GM18909 (cell line): ENCODE results near the gene DYNC2I2.

Experiments used
- ATAC-seq: cut with Tn5 transposase; IDR thresholded peaks from one replicate; pipeline ENCODE4 v1.9.1; 2021; ENCODE audit warnings: mild to moderate bottlenecking; ENCODE audit not compliant: unreplicated experiment, poor library complexity

DYNC2I2 gene

DNA sequence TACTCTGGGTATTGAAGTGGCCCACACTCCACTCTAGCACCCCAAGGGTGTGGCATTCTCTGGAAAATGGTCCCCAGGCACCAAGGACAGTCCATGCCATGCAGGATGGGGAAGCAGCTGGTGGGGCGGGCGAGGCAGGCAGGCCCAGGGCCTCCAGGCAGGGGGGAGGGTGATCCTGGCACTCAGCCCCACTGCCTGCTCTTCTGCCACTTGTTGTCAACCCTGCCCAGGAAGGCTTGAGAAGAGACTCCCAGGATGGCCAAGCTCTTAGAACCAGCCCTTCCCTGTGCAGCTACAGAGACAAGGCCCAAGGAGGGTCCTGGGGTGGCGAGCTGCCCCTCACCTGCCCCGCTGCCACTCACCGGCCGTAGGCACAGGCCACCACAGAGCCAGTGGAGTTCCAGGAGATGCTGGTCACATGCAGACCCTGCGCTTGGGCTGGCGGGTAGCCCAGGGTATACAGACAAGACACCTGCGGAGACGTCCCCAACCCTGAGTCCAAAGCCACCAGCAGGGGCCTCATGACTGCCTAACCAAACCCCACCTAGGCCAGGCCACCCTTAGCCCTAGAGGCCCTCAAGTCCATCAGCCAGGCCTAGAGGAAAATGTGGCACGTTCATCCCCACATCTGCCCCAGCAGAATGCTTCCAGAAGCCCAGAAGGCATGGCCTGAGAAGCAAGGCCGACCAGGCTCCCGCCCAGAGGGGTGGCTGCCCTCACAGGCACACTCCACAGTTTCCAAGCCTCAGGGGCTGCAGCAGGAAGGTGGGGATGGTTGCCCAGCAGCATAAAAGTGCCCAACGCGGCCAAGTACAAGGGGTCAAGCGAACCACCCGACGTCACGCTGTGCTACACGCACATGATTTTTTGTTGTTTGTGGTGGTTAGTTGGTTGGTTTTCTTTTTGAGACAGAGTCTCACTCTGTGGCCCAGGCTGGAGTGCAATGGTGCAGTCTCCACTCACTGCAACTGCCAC is 19.8 kb downstream of the DYNC2I2 start:
- ATAC-seq = no peak

DNA sequence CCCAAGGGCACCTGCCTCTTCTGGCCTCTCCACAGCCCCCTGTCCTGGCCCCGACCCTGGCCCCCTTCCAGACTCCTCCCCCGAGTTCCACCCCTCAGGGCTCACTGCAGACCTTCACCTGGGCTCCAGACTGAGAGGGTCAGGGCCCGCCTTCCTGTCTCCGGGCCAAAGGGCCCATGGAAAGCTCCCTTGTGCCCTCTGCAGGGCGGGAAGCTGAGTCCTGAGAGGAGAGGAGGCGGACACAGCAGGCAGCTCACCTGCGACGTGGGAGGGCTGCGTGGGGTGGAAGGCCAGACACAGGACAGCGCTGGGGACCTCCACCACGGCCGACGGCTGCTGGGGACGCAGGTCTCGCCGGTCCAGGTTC is 20.6 kb downstream of the DYNC2I2 start:
- no peak for ATAC-seq

DNA sequence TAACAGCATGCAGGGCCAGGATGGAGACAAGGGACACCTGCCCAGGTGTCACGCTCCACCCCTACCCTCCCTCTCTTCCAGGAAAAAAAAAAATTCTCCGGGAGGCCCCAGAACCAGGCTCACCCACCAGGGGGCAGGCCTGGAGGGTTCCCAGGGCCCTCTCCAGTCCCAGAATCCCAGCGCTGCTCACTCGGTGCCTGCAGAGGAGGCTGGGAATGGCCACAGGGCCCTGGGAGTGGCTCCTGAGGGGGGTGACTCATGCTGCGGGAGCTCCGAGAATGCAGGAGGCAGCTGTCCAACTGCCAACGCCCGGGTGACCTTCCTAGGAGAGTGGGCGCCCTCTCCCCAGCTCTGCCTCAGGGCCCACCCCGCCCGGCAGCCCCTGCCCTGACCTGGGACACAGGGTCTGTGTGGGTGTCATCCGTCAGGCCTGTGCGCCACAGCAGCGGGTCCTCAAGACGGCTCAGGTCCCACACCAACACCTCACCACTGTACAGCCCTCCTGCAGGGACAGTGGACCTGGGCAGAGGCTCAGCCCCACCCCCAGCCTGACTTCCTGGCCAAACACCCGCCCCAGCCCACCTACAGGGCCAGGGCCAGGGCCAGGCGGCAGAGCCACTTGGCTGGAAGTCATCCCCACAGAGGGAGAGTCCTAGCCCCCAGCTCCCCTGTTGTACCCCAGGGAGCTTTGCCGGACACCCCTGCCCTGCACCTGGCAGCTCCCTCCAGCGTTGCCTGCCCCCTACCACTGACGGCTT is 21.2 kb downstream of the DYNC2I2 start:
- no peak for ATAC-seq

DNA sequence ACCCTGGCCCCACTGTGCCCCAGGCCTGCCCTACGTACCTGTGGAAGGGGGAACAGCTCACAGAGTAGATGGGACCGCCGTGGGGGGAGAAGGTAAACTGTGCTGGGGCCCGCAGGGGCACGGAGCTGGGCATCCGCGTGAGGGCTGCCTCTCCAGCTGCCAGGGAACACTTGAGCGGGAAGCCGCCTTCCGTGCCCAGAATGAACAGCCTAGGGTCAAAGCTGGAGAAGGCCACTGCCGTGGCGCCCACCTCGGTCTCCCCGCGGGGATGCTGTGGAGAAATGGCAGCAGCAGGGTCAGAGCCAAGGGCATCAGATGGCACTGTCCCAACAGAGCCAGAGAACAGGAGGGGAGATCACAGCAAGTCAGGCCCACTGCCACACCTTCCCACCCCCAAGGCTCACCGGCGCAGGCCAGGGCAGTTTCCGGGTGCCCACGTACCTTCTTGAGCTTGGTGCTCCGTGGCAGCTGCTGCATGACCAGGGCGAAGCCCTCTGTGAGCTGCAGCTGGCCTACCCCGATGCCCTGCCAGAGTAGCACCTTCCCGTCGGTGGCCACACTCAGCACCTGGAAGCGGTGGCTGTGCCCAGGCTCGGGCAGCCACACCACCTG is 21.9 kb downstream of the DYNC2I2 start:
- ATAC-seq = no peak

DNA sequence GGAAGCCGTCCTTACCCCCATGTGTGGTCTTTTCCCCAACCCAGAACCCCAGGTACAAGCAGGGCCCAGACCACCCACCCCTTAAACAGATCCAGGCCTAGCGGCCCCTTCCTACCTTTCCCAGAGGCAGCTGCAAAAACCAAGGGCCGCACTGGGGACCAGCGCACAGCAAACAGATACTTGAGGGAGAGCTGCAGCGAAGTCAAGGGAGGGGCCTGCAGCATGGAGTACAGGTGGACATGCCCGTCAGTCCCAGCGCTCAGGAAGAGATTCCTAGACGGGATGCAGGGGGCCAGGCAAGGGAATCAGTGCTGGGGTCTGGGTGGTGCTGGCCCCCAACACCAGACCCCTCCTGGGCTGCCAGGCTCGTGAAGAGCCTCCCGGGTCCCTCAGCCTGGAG is 22.5 kb downstream of the DYNC2I2 start:
- ATAC-seq = no peak

DNA sequence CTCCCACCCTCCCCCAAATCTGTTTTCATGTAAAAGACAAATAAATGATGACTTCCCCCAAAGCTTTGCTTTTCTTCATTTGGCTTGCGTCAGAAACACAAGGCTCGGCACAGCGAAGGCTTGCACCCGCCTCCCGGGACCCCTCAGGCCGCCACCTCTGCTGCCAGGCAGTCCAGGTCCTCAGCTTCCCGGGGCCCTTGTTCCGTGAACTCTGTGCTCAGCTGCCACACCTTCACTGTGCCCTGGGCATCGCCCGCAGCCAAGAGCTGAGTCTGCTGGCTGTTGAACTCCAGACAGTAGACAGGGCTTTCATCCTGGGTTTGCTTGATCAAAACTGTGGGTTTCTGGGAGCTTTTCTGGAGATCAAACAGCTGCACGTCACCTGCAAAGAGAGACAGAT is 23.0 kb downstream of the DYNC2I2 start:
- no peak for ATAC-seq

DNA sequence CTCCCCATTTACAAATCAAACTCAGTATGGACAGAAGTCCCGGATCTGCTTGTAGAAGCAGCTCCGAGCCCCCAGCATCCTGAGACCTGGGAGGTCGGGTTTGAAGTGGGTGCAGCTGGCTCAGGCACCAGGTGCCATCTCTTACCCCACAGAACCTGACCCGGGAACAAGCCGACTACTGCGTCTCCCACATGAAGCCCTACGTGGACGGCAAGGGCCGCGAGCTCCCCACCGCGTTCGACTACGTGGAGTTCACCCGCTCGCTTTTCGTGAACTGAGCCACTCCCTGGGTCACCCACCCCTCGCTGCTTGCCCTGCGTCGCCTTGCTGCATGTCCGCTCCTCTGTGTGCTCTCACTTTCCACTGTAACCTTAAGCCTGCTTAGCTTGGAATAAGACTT is 23.6 kb downstream of the DYNC2I2 start:
- no peak for ATAC-seq

DNA sequence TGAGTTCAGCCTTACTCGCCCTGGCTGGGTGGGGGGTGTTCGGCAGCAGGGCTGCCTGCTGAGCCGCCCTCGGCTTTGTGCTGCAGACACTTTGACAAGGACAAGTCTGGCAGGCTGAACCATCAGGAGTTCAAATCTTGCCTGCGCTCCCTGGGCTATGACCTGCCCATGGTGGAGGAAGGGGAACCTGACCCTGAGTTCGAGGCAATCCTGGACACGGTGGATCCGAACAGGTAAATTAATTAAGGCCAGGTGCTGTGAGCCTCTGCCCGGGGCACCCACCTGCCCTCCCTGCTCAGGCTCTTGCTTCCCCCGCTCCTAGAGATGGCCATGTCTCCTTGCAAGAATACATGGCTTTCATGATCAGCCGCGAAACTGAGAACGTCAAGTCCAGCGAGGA is 24.2 kb downstream of the DYNC2I2 start:
- no peak for ATAC-seq

DNA sequence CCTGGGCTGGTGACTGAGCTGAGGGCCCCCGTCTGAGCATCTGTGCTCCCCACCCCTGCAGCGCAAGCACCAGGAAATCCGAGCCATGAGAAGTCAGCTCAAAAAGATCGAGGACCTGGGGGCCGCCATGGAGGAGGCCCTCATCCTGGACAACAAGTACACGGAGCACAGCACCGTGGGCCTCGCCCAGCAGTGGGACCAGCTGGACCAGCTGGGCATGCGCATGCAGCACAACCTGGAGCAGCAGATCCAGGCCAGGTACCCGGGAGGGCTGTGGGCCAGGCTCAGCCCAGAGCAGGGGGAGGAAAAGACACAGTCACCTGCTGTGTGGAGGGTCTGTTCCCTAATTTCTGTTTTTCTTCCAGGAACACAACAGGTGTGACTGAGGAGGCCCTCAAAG is 24.6 kb downstream of the DYNC2I2 start:
- ATAC-seq = no peak

DNA sequence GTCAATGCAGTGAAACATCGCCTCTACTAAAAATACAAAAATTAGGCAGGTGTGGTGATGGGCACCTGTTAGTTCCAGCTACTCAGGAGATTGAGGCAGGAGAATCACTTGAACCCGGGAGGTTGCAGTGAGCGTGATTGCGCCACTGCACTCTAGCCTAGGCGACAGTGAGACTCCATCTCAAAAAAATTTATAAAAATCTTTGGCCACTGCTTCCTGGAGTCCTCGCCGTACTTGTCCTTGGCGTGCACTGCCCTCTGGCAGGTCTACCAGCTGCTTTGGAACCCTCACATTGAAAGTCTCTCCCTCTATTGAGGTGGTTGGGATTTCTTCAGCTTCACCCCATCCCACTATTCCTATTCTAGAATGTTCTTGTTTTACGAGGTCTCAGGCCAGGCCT is 25.0 kb downstream of the DYNC2I2 start:
- no peak for ATAC-seq

DNA sequence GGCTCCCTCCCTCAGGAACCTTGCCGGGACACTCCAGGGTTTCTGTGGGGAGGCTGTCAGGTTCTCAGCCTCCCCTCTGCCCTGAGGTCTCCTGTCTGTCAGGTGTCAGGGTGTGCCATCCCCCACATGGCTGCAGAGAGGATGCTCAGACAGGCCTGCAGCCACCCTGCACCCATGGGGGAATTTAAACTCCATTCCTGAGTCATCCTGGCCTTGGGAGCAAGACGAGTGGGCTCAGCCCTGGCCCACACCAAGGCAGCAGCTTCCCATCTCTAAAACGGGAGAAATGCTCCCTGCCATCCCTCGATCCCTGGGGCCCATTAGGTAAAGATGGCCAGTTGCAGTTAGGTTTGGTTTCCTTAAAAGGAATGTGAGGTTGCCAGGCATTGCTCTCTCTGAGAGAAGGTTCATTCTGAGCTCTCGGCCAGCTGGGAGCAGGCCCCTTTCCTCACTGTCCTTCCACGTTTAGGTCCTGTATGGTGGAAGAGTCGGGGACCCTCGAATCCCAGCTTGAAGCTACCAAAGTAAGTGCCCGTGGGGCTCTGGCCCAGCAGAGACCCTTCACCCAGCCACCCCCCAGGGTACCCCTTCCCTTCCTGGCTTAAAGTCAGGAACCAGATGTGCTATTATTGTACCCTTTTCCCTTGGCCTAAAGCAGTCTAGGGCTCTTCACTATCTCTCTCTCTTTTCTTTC is 26.6 kb downstream of the DYNC2I2 start:
- no peak for ATAC-seq

DNA sequence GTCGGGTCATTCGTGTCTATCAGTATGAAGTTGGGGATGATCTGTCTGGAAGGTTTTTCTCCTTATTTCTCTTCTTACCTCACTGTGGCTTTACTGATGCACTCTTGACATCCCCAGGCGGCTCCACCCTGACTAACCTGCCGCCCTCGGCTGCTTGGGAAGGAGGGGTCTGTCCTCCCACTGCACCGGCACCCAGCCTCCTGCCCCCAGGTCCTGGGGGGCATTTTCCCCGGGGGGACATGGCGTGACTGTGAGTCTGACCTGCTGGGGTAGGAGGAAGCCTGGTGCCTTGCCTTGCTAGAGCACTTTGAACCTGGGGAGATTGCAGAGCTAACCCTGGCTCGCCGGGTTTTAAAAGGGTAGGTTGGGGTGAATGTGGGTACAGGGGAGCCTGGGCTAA is 27.5 kb downstream of the DYNC2I2 start:
- ATAC-seq = no peak

DNA sequence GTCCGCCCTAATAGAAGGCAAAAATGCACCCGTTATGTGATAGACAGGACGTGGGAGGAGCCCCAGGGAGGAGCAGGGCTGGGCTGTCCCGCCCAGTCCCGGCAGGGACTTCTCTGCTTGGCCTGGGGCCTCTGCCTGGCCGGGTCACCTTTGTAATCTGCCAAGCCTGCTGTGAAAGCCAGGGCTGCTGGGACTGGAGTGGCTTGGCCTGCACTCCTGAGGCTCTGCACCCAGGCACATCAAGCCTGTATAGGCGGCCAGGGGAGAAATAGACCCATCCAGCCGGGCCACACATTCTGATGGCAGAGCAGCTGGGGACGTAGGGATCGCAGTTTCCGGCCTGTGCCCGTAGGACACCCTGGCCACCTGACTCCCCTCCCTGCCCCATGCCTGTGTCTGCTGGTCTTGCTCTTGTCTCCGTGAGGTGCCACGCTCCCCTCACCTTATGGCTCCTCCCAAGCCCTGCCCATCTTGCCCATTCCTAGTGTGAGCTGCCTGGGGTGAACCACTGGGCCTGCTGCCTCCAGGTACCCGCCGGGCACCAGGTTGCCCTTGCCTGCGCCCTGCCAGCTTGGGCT is 28.1 kb downstream of the DYNC2I2 start:
- ATAC-seq = no peak

DNA sequence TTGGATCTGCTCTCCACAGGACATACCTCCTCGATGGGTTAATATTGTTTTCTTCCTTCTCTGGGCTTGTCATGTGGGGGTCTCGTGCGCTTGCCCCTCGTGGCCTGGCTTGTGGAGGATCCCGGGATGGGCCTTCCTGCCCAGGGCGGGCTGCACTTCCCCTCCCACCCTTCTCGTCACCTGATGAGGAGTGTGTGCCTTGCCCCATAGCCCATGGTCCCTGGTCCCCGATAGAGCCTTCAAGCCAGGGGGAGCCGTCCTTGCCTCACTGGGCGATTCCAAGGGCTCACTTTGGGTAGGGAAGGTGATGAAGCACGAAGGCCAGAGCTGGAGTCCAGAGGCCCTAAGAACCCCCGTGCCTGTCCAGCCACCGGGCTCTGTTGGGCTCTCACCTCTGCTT is 28.7 kb downstream of the DYNC2I2 start:
- no peak for ATAC-seq

DNA sequence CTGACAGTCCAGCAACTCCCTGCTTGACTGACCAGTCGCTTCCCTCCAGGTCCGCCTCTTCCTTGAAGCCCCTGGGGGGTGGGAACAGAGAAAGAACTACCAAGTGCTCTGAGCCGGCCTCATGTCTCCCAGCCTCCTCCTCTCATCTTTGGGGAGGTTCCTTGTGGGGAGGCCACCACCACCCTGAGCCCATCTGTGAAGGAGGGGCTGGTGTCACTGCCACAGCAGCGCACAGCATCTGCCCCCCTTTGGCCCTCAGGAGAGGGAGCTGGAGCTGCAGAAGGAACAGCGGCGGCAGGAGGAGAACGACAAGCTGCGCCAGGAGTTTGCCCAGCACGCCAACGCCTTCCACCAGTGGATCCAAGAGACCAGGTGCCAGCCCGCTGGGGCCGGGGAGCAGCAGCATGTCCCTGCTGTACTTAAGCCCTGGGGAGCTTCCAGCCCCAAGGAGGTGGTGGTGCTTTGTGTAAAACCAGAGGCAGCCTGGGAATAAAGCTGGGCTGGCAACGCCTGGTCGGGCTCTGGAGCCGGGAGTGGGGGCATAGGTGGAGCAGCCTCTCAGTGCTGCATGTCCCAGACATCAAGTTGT is 29.4 kb downstream of the DYNC2I2 start:
- ATAC-seq = no peak

DNA sequence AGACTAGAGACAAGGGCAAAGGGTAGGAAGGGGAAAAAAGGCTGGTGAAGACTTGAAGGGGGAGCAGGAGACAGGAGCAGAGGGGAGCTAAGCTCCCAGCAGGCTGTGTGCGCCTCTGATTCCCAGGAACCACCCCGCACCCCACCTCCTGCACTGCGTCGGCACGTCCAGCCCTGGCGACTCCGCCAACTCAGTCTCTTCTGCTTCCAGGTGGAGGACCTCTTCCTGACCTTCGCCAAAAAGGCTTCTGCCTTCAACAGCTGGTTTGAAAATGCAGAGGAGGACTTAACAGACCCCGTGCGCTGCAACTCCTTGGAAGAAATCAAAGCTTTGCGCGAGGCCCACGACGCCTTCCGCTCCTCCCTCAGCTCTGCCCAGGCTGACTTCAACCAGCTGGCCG is 30.5 kb downstream of the DYNC2I2 start:
- no peak for ATAC-seq

DNA sequence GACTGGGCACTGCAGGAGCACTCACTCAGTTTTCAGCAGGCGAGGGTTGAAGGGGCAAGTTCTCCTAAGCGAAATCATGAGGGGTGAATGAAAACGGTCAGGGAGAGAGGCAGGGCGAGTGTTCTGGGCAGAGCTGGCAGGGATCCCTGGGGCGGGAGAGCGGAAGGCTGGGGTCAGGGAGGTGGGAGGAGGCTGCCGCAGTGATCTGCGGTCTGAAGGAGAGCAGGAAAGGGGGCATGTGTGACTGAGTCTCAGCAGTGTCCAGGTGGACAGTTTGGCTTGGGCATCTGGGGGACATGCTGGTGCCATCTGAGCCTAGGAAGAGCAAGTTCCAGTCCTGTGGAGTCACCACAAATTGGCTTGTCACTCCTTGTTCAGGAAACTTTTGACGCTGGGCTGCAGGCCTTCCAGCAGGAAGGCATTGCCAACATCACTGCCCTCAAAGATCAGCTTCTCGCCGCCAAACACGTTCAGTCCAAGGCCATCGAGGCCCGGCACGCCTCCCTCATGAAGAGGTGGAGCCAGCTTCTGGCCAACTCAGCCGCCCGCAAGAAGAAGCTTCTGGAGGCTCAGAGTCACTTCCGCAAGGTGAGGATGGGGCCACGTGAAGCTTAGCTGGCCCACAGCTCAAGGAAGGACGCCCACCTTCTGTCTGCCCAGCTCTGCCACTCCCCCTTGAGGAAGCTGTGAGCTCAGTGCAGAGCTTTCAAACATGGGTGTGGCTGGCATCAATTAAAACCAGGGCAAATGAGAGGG is 31.1 kb downstream of the DYNC2I2 start:
- no peak for ATAC-seq

DNA sequence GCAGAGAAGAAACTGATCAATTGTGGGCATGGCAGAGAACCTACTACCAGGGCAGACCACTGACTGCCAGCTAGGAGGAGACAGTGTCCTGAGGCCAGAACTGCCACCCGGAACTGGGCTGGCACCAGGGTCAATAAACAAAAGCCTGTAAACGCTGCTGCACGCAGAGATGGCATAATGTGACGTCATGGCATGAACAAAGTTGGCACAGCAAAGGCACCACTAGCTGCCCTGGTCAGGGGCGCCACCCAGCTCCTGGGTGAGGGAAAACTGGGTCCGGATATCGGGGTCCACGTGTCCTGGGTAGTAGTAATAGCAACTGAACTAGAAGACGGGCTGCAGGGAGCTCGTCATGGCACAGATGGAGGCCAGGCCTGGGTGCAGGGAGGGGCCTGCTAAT is 32.1 kb downstream of the DYNC2I2 start:
- ATAC-seq = no peak

DNA sequence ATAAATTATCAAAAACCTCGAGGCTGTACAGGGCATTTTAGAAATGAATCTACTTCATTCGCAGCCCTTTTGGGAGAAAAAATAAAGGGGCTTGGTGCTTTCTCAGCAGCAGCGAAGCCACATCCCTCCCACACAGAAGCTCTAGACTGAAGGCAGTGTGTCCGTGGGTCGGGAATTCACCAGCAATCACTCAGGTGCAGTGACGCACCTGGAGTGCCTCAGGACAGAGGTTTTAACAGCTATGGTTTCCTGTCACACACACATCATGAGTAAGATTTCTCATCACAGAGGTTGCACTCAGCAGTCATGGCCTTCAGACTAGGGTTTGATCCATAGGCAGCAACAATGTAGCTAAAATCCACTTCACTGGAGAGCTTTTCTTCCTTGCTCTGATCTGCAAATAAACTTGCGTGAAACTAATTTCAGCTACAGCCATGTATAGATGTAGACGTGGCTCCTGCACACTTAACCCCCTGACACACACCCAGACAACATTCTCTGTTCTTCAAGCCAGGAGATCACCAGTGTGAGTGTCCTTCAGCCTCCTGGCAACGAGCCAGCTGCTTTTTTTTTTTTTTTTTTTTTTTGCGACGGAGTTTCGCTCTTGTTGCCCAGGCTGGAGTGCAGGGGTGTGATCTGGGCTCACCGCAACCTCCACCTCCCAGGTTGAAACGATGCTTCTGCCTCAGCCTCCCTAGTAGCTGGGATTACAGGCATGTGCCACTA is 34.8 kb downstream of the DYNC2I2 start:
- ATAC-seq = no peak
